Skin epidermis (tissue), 12 donors: ENCODE results near the gene CSTF2T.

Source experiments
- H3K27ac ChIP-seq, 21 experiments: fragments of 200-600 bp; sonication (generic) in 11 of 21; one replicate each; pipeline ENCODE4 v1.5.0; 2020; ENCODE audit warnings: mild to moderate bottlenecking in 3 of 21, inconsistent platforms in 2 of 21, moderate library complexity in 2 of 21
- H3K4me3 ChIP-seq, 7 experiments: fragments of 200-600 bp; sonication (generic) in 2 of 7; one replicate each; pipeline ENCODE4 v1.5.0; 2020; ENCODE audit warnings: inconsistent platforms in 2 of 7, mild to moderate bottlenecking in 2 of 7, moderate library complexity in 1 of 7

CSTF2T gene

DNA sequence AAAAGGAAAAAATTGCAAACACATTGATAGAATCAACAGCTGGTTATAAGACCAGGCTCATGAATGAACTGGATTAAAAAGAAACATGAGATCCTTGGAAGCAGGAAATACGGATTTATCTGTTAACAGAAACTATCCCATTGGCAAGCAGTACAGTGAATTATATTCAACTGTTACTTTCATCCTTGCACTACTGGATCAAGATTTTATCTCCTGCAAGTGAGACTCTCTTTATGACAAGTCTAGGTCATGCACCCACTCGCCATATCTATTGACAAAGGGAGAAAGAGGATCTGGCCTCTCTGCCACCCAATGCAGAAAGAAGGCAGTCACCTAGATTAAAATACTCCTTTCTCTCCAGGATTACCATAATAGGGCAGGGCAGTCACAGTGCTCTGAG lies 41.4 kb downstream of the CSTF2T start:
- Histone ChIP-seq H3K4me3 (no peak overlapping the region), H3K27ac (no peak overlapping the region)

DNA sequence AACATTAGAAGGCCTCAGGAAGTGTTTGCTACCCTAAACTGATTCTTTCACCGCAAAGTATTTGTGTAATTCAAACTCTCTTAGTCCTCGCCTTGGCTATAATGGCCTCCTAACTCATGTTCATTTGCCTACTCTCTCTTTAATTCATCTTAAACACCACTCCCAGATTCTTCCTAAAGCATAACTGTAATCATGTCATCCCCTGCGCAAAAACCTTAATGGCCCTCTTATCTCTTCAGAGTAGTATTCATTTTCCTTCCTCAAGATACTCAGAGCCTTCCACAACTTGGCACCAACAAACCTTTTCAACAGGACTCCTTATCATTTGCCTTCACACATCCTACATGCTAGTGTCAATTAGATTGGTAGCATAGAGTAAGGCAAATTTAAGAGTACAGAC lies 42.9 kb downstream of the CSTF2T start:
- Histone ChIP-seq H3K27ac (no peak overlapping the region), H3K4me3 (no peak overlapping the region)

DNA sequence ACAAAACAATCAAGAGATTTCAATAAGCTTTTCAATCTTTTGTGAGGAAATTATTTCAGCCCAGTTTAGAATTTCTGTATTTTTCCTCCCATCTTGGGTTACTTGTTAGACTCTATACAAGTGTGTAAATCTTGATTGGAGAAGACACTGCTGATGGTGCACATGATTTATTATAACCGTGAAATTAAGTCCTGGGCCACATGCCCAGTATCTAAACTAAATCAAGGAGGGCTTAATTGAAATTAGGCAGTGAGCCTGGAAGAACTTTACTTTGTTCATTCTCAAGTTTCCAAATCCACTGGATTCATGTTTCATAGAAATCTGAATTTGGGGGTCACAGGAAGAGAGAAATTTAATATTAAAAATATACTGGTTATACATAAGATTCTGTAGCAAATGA lies 44.5 kb downstream of the CSTF2T start:
- no peak overlapping the region for H3K4me3 ChIP-seq
- H3K27ac ChIP-seq, result no peak overlapping the region

DNA sequence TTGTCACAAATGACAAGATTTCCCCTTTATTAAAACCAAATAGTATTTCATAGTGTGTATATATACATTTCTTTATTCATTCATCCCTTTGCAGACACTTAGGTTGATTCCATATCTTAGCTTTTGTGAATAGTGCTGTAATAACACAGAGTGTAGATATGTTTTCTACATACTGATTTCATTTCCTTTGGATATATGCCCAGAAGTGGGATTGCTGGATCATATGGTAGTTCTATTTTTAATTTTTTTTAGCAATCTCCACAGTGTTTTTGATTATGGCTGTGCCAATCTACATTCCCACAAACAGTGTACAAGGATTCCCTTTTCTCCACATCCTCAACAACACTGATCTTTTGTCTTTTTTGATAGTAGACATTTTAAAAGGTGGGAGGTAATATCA lies 46.4 kb downstream of the CSTF2T start:
- H3K4me3 ChIP-seq, result no peak overlapping the region
- H3K27ac ChIP-seq, result no peak overlapping the region

DNA sequence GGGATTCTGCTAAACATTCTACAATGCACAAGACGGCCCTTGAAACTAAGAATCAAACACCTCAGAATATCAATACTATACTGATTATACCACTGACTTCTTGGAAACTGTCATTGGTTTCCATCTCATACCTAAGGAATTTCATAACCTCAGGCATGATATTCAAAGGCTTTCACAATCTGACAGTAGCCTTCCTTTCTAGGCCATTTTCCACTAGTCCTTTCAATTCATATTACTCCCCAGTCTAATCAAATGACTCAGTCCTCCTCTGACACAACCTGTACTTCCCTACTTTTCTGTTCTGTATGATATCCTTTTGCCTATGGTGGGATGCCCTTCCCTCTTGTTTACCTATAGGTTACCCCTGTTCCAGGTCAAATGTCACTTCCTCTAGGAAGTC lies 48.3 kb downstream of the CSTF2T start:
- H3K4me3 ChIP-seq, result no peak overlapping the region
- no peak overlapping the region for H3K27ac ChIP-seq

DNA sequence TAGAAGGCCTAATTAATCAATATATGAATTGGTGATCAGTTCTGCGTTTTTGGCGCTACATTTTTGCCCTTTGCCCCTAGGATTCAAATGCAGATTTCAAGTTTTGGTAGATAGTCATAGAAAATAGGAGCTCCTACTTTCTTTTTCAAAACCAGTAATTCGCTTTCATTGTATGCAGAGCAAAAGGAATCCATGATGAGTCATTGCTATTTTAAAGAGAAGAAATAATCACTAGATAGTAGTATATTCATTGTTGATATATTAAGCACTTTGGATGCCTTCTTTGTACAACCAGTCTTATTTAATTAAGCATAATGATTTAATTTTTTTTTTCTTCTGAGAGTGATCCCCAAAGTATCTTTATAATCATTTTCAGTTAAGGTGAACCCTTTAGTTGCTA lies 50.3 kb downstream of the CSTF2T start:
- Histone ChIP-seq H3K27ac (no peak overlapping the region), H3K4me3 (no peak overlapping the region)
